Nephron (organoid): ENCODE measurements around the gene OBSCN.
A peak's percentile ranks its signal among the peaks of the same experiment; 100 is the strongest.

ENCODE experiments used
- H3K27ac Mint-ChIP-seq, 3 experiments: 2 replicates each; pipeline ENCODE4 v1.8.0; 2020; ENCODE audit warnings: mixed read lengths in 3 of 3, mild to moderate bottlenecking in 2 of 3, moderate library complexity in 1 of 3
- H3K27me3 Mint-ChIP-seq: 2 replicates; pipeline ENCODE4 v1.8.0; 2021; ENCODE audit warnings: low read depth, mild to moderate bottlenecking, moderate library complexity, mixed read lengths
- H3K36me3 Mint-ChIP-seq: 2 replicates; pipeline ENCODE4 v1.8.0; 2020; ENCODE audit warnings: low read depth, mixed read lengths
- H3K4me1 Mint-ChIP-seq: 2 replicates; pipeline ENCODE4 v1.8.0; 2020; ENCODE audit warnings: mixed read lengths
- H3K4me3 Mint-ChIP-seq, 3 experiments: 2 replicates each; pipeline ENCODE4 v1.8.0; 2020; ENCODE audit warnings: mild to moderate bottlenecking in 3 of 3, mixed read lengths in 3 of 3, moderate library complexity in 2 of 3
- H3K9me3 Mint-ChIP-seq: 2 replicates; pipeline ENCODE4 v1.8.0; 2020; ENCODE audit warnings: mixed read lengths
- TF ChIP-seq, protein P1 (sequence below), 3 experiments: fragments of 200-600 bp; sonication (generic); IDR thresholded peaks; one replicate each; pipeline ENCODE4 v1.5.0; 2021; ENCODE audit warnings: antibody characterized with exemption in 3 of 3; ENCODE audit not compliant: unreplicated experiment in 3 of 3

Gene OBSCN, protein sequence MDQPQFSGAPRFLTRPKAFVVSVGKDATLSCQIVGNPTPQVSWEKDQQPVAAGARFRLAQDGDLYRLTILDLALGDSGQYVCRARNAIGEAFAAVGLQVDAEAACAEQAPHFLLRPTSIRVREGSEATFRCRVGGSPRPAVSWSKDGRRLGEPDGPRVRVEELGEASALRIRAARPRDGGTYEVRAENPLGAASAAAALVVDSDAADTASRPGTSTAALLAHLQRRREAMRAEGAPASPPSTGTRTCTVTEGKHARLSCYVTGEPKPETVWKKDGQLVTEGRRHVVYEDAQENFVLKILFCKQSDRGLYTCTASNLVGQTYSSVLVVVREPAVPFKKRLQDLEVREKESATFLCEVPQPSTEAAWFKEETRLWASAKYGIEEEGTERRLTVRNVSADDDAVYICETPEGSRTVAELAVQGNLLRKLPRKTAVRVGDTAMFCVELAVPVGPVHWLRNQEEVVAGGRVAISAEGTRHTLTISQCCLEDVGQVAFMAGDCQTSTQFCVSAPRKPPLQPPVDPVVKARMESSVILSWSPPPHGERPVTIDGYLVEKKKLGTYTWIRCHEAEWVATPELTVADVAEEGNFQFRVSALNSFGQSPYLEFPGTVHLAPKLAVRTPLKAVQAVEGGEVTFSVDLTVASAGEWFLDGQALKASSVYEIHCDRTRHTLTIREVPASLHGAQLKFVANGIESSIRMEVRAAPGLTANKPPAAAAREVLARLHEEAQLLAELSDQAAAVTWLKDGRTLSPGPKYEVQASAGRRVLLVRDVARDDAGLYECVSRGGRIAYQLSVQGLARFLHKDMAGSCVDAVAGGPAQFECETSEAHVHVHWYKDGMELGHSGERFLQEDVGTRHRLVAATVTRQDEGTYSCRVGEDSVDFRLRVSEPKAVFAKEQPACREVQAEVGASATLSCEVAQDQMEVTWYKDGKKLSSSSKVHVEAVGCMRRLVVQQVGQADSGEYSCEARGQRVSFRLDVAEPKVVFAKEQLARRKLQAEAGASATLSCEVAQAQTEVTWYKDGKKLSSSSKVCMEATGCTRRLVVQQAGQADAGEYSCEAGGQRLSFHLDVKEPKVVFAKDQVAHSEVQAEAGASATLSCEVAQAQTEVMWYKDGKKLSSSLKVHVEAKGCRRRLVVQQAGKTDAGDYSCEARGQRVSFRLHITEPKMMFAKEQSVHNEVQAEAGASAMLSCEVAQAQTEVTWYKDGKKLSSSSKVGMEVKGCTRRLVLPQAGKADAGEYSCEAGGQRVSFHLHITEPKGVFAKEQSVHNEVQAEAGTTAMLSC (N-terminal part only)

DNA sequence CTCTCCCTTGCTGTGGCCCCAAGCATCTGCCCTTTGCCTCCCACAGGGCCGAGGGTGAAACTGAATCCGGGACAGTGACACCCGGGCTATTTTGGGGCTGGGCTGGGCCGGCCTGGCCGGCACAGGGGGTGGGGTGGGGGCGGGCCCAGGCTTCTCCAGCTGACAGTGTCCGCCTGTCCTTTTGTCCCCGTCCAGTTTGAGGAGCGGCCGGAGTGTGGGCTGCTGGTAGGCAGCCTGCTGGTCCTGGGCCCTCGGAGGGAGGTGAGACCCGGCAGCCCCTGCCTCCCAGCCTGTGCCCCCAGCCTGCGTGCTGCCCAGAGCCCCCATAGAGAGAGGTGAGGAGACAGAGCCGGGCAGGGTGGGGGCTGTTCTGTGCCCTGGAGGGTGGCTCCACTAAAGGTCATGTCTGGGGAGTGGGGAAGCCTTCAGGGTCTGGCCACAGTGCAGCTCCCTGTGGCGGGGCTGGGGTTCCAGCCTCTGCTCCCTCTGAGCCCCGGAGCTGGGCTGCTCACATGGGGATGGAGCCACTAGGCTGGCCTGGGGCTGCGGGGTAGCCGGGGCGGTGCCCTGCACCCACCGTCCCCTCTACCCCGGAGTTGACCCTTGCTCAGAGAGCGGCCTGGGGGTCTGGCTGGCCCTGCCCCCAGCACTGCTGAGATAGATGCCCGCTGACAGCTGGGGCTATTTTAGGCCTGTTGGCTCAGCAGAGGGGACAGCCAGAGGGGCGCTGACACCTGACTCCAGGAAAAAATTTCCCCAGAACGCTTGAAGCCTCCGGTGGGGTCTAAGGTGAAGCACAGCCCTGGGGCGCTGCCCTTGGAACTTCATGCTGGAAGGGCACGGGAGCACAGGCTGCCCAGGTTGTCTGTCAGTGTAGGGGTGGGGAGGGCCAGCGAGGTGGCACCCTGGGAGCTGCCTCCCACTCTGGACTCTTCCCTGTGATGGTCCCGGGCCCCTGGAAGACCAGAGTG lies at the start of gene OBSCN:
OBSCN (plus strand) TSS at position 194 of the 971 bp plus-strand sequence. CDS start 3,740 bp downstream, outside the sequence.
- Mint-ChIP-seq H3K36me3 (no peaks in the 10 kb centered on the region), H3K9me3 (no peaks in the 10 kb centered on the region), H3K4me3 (peak within 1 kb of the TSS in 2 of 3 experiments; percentile 63 to 73), H3K27ac (no peak within 1 kb of the TSS), H3K4me1 (peaks cover 17% of the 10 kb centered on the region), H3K27me3 (peaks cover 3% of the 10 kb centered on the region)
- TF ChIP-seq, protein P1, sequence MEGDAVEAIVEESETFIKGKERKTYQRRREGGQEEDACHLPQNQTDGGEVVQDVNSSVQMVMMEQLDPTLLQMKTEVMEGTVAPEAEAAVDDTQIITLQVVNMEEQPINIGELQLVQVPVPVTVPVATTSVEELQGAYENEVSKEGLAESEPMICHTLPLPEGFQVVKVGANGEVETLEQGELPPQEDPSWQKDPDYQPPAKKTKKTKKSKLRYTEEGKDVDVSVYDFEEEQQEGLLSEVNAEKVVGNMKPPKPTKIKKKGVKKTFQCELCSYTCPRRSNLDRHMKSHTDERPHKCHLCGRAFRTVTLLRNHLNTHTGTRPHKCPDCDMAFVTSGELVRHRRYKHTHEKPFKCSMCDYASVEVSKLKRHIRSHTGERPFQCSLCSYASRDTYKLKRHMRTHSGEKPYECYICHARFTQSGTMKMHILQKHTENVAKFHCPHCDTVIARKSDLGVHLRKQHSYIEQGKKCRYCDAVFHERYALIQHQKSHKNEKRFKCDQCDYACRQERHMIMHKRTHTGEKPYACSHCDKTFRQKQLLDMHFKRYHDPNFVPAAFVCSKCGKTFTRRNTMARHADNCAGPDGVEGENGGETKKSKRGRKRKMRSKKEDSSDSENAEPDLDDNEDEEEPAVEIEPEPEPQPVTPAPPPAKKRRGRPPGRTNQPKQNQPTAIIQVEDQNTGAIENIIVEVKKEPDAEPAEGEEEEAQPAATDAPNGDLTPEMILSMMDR (IDR thresholded peaks at IDR 0.05; ENCODE audit: unreplicated experiment in 3 of 3) = no peak

DNA sequence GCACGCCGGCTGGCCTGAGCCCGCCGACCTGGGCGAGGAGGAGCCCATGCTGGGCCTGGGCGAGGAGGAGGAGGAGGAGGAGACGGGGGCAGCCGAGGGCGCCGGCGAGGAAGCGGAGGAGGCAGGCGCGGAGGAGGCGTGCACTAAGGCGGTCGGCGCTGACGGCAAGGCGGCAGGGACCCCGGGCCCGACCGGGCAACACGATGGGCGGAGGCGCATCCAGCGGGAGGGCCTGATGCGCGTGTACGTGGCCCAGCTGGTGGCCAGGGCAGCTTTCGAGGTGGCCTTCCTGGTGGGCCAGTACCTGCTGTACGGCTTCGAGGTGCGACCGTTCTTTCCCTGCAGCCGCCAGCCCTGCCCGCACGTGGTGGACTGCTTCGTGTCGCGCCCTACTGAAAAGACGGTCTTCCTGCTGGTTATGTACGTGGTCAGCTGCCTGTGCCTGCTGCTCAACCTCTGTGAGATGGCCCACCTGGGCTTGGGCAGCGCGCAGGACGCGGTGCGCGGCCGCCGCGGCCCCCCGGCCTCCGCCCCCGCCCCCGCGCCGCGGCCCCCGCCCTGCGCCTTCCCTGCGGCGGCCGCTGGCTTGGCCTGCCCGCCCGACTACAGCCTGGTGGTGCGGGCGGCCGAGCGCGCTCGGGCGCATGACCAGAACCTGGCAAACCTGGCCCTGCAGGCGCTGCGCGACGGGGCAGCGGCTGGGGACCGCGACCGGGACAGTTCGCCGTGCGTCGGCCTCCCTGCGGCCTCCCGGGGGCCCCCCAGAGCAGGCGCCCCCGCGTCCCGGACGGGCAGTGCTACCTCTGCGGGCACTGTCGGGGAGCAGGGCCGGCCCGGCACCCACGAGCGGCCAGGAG lies 49.5 kb upstream of the OBSCN start:
- Mint-ChIP-seq H3K27ac (no peak overlapping the region), H3K4me3 (no peak overlapping the region)

DNA sequence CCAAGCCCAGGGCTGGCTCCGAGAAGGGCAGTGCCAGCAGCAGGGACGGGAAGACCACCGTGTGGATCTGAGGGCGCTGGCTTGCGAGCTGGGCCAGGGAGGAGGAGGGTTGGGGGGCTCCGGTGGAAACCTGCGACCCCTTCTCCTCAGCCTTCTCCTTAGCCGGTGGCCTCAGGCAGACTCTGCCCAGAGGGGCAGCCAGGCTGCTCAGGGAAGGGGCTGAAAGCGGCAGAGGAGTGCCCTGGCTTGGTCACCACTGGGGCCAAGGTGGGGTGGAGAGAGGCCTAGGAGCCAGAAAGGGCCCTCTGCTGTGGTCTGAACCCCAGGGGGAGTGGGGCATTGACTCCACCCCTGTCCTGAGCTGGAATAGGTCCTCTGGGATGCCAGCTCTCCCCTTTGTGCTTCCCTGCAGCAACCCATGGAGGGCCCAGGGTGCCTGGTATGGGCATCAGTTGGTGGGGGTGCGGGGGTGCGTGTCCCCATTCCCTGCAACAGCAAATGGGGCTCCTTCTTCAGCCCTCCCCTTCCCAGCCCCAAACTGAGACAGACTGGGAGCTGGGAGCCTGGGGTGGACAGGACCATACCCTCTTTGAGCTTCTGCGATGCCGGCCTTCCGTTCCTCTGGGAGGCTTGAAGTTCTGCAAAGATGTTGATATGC lies 48.7 kb upstream of the OBSCN start:
- TF ChIP-seq, protein P1 (IDR thresholded peaks at IDR 0.05; ENCODE audit: unreplicated experiment in 3 of 3) = no peak
- Mint-ChIP-seq H3K27ac (no peak overlapping the region), H3K4me3 (no peak overlapping the region), H3K27me3 (no peaks in the 10 kb centered on the region), H3K9me3 (no peaks in the 10 kb centered on the region), H3K4me1 (peaks cover 10% of the 10 kb centered on the region), H3K36me3 (no peaks in the 10 kb centered on the region)

More for the DNA sequence above, 49.5 kb upstream of the OBSCN start:
- H3K36me3 Mint-ChIP-seq = no peaks in the 10 kb centered on the region
- H3K9me3 Mint-ChIP-seq = no peaks in the 10 kb centered on the region
- peaks cover 10% of the 10 kb centered on the region for H3K4me1 Mint-ChIP-seq
- TF ChIP-seq, protein P1 (IDR thresholded peaks at IDR 0.05; ENCODE audit: unreplicated experiment in 3 of 3) = no peak
- H3K27me3 Mint-ChIP-seq = no peaks in the 10 kb centered on the region

DNA sequence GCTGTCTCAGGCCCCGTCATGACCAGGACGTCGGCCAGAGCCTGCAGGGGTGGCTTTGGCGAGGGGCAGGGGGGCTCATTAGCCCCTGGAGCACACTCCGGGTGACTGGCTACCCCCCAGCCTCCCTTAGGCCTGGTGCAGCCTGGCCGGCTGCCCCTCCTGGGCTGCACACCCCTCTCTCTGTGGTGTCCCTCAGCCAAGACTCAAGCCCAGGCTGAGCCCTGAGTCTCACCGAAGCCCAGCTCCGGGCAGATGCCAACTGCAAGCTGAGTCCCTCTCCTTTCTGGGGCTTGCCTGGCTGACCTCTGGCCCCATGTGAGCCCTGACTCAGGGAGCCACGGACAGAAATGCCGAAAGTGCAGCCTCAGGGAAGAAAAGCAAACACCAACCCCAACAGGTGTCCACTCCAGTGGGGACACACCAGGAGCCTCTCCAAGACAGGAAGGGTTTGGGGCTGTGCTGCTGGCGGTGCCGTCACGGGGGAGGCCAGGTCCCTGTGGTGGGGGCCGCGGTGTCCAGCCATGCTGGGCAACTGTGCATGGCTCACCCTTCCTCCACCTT lies 47.6 kb upstream of the OBSCN start:
- no peak overlapping the region for H3K4me3 Mint-ChIP-seq
- no peaks in the 10 kb centered on the region for H3K27me3 Mint-ChIP-seq

More for the DNA sequence above, 47.6 kb upstream of the OBSCN start:
- TF ChIP-seq, protein P1 (IDR thresholded peaks at IDR 0.05; ENCODE audit: unreplicated experiment in 3 of 3) = no peak
- Mint-ChIP-seq H3K27ac (no peak overlapping the region), H3K36me3 (no peaks in the 10 kb centered on the region), H3K9me3 (no peaks in the 10 kb centered on the region), H3K4me1 (peaks cover 10% of the 10 kb centered on the region)
